Esophagus squamous epithelium (tissue), 5 donors: ENCODE measurements around the gene ZFC3H1. TPM values are rescaled to one million over a fixed set of nuclear protein-coding genes. Genes with fewer than 3 reads are reported as not detected.

Experiments used
- DNase-seq: peaks from one replicate; lab custom pipeline; 2025; lab: John Stamatoyannopoulos, UW
- H3K27ac ChIP-seq, 4 donors: fragments of 200-600 bp; sonication (generic); one replicate each; pipeline ENCODE4 v1.5.1; 2016 to 2019; ENCODE audit warnings: mild to moderate bottlenecking in 1 of 4
- H3K27me3 ChIP-seq, 4 donors: fragments of 200-600 bp; sonication (generic); 1 replicate in 3 of 4; 2 replicates in 1 of 4; pipeline versions ENCODE4 v1.5.1 to v1.6.0; 2017 to 2021; ENCODE audit warnings: antibody characterized with exemption in 1 of 4
- H3K36me3 ChIP-seq, 3 donors: fragments of 200-600 bp; sonication (generic); one replicate each; pipeline ENCODE4 v1.5.1; 2016 to 2019
- H3K4me1 ChIP-seq, 3 donors: fragments of 200-600 bp; sonication (generic); one replicate each; pipeline ENCODE4 v1.5.1; 2017 to 2019
- H3K4me3 ChIP-seq, 4 donors: fragments of 200-600 bp; sonication (generic); 1 replicate in 3 of 4; 2 replicates in 1 of 4; pipeline ENCODE4 v1.5.1; 2016 to 2019; ENCODE audit warnings: mild to moderate bottlenecking in 2 of 4, moderate library complexity in 1 of 4
- H3K9me3 ChIP-seq, 3 donors: fragments of 200-600 bp; sonication (generic); one replicate each; pipeline ENCODE4 v1.5.1; 2016 to 2019
- POLR2A ChIP-seq, 4 donors: fragments of 450-650 bp; IDR thresholded peaks; one replicate each; pipeline ENCODE4 v1.6.1; 2017; ENCODE audit warnings: antibody characterized with exemption in 4 of 4, mild to moderate bottlenecking in 4 of 4, moderate library complexity in 3 of 4
- WGBS, 2 donors: methylation state at CpG; one replicate each; pipeline ENCODE4 v1.1.5; 2018; 5-methylcytosine and 5-hydroxymethylcytosine counted together
- intact Hi-C: fragments of 100-400 bp; cut with DNase I; formaldehyde crosslinking; loops from one replicate; pipeline ENCODE4 v1.15.0; 2022
- total RNA-seq, 4 donors: library from RNA; depleted of rRNA; stranded (reverse); fragments of >200 nt; gene quantifications; one replicate each; pipeline ENCODE4 v1.1.0, GENCODE V29; 2016
- TF ChIP-seq, protein P1 (sequence below), 6 experiments: fragments of 450-650 bp in 4 of 6; fragments of 200-600 bp in 2 of 6; sonication (generic) in 2 of 6; IDR thresholded peaks; one replicate each; pipeline ENCODE4 v1.5.1; 2016 to 2019; ENCODE audit warnings: antibody characterized with exemption in 6 of 6, mild to moderate bottlenecking in 4 of 6, moderate library complexity in 4 of 6
- donor health status: DM: yes; HTN: yes; CAD: no.

ZFC3H1 gene
- total RNA-seq, 4 donors from 2014 or later: 17.7 to 60.8 (median 52.2) TPM

DNA sequence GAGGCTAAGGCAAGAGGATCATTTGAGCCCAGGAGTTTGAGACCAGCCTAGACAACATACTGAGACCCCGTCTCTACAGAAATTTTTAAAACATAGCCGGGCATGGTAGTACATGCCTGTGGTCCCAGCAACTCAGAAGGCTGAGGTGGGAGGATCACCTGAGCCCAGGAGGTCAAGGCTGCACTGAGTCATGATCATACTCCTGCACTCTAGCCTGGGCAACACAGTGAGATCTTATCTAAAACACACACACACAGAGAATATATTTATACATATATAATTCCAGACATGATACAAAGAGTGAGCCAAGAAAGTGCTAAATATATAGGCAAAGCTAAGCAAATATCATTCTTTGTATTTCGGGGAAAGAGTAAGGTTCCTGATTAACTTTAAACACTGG is 9.4 kb downstream of the ZFC3H1 start:
- no peaks in the 10 kb centered on the region for H3K27me3 ChIP-seq
- H3K27ac ChIP-seq: no peak overlapping the region
- H3K36me3 ChIP-seq: peaks cover 0 to 78% (median 8%) of the 10 kb centered on the region in 3 donors
- H3K4me3 ChIP-seq: no peak overlapping the region
- H3K9me3 ChIP-seq: no peaks in the 10 kb centered on the region
- intact Hi-C loops: no loop called here
- TF ChIP-seq POLR2A (IDR thresholded peaks at IDR 0.05): no peak
- TF ChIP-seq, protein P1, sequence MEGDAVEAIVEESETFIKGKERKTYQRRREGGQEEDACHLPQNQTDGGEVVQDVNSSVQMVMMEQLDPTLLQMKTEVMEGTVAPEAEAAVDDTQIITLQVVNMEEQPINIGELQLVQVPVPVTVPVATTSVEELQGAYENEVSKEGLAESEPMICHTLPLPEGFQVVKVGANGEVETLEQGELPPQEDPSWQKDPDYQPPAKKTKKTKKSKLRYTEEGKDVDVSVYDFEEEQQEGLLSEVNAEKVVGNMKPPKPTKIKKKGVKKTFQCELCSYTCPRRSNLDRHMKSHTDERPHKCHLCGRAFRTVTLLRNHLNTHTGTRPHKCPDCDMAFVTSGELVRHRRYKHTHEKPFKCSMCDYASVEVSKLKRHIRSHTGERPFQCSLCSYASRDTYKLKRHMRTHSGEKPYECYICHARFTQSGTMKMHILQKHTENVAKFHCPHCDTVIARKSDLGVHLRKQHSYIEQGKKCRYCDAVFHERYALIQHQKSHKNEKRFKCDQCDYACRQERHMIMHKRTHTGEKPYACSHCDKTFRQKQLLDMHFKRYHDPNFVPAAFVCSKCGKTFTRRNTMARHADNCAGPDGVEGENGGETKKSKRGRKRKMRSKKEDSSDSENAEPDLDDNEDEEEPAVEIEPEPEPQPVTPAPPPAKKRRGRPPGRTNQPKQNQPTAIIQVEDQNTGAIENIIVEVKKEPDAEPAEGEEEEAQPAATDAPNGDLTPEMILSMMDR (IDR thresholded peaks at IDR 0.05): no peak
- DNase-seq: no peak
- peaks cover 0 to 66% (median 0%) of the 10 kb centered on the region in 3 donors for H3K4me1 ChIP-seq
- 64 to 92% methylated on average over 3 of the region's 3 CpGs for WGBS, 2 donors

DNA sequence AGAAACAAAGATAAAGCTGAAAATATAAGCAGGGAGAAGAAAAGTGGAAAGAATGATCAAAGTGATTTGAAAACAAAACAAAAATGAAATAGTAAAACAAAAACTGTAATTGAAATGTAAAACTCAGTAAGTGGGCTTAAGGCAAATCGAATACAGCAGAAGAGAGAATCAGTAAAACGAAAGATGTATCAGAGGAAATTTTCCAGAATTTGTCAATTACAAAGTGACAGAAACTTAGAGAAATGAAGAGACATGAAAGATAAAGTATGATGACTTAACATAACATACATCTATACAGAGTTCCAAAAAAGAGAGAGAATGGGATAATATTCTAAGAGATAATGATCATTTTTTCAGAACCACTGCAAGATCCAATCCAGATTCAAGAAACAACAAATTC is 10.5 kb downstream of the ZFC3H1 start:
- DNase-seq: no peak
- H3K9me3 ChIP-seq: no peaks in the 10 kb centered on the region
- intact Hi-C loops: no loop called here
- TF ChIP-seq, protein P1 (IDR thresholded peaks at IDR 0.05): no peak
- peaks cover 1 to 76% (median 3%) of the 10 kb centered on the region in 3 donors for H3K4me1 ChIP-seq
- H3K27ac ChIP-seq: no peak overlapping the region
- no peaks in the 10 kb centered on the region for H3K27me3 ChIP-seq
- H3K36me3 ChIP-seq: peaks cover 0 to 67% (median 8%) of the 10 kb centered on the region in 3 donors
- no peak overlapping the region for H3K4me3 ChIP-seq
- WGBS, 2 donors: 94 to 95% methylated on average over 2 of the region's 2 CpGs

DNA sequence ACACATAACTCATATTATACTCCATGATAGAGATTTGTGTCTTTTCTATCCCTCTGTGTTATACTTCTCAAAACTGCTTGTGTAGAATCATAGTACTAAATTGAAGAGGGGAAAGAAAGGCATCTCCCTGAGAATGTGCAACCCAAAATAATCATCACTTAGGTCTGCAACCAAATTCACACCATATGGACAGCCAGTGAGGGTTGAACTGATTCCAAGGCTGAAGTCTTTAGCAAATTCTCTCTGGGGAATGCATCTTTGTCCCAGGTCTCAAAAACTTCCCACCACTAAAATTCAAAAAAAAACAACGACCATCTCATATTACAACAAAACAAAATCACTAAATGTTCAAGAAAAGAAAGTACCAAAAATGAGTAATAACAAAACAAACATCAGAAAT is 11.0 kb downstream of the ZFC3H1 start:
- H3K9me3 ChIP-seq: no peaks in the 10 kb centered on the region
- no peak overlapping the region for H3K27ac ChIP-seq
- H3K27me3 ChIP-seq: no peaks in the 10 kb centered on the region
- H3K36me3 ChIP-seq: peaks cover 0 to 65% (median 8%) of the 10 kb centered on the region in 3 donors
- TF ChIP-seq, protein P1 (IDR thresholded peaks at IDR 0.05): no peak
- no peak for TF ChIP-seq POLR2A (IDR thresholded peaks at IDR 0.05)
- intact Hi-C loops: no loop called here
- H3K4me3 ChIP-seq: no peak overlapping the region
- WGBS, 2 donors: 71 to 89% methylated on average over 1 of the region's 1 CpG
- DNase-seq: no peak
- peaks cover 6 to 80% (median 6%) of the 10 kb centered on the region in 3 donors for H3K4me1 ChIP-seq

DNA sequence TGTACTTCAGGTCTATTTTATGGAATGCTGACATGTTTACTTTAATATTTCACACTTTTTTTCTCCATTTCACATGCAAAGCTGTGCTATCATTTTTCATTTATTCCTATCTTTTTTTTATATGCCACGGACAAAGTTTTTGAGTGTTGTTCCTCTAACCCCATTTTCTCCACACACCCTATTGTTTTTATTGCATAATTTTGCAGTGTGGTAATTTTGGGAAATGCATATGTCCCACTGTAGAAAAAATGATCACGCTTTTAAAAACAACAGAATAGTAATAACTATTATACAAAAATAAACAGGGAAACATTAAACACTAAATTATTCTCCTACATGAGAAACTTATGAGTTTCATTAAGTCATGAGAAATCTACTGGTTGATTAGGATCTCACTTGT is 14.2 kb downstream of the ZFC3H1 start:
- intact Hi-C loops: no loop called here
- DNase-seq: no peak
- Histone ChIP-seq H3K27ac (peak overlapping the region in 1 of 4 donors; percentile 18), H3K36me3 (peaks cover 0 to 82% (median 18%) of the 10 kb centered on the region in 3 donors), H3K4me3 (no peak overlapping the region), H3K9me3 (no peaks in the 10 kb centered on the region), H3K27me3 (no peaks in the 10 kb centered on the region), H3K4me1 (peaks cover 6 to 69% (median 6%) of the 10 kb centered on the region in 3 donors)
- no peak for TF ChIP-seq POLR2A (IDR thresholded peaks at IDR 0.05)
- TF ChIP-seq, protein P1 (IDR thresholded peaks at IDR 0.05): no peak
- WGBS, 2 donors: 72 to 79% methylated on average over 2 of the region's 2 CpGs

DNA sequence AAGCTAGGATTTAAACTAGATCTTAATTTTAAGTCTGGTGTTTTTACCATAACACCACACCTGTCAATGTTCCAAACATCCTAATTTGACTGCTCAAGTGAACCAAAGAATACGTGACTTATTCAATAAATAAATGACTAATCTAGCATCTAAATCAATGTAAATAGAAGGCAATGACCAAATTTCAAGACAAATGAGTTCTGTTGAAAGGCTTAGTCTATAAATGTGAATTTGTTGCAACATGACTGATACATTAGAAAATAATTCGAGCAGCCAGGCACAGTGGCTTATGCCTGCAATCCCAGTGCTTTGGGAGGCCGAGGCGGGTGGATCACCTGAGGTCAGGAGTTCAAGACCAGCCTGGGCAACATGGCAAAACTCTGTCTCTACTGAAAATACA is 15.1 kb downstream of the ZFC3H1 start:
- Histone ChIP-seq H3K36me3 (peaks cover 0 to 82% (median 14%) of the 10 kb centered on the region in 3 donors), H3K4me1 (peaks cover 6 to 69% (median 6%) of the 10 kb centered on the region in 3 donors), H3K4me3 (no peak overlapping the region), H3K9me3 (no peaks in the 10 kb centered on the region), H3K27me3 (no peaks in the 10 kb centered on the region), H3K27ac (peak overlapping the region in 2 of 4 donors; percentile 12 to 26)
- 44 to 45% methylated on average over 2 to 4 of the region's 4 CpGs for WGBS, 2 donors
- DNase-seq: no peak
- no peak for TF ChIP-seq POLR2A (IDR thresholded peaks at IDR 0.05)
- intact Hi-C loops: no loop called here

DNA sequence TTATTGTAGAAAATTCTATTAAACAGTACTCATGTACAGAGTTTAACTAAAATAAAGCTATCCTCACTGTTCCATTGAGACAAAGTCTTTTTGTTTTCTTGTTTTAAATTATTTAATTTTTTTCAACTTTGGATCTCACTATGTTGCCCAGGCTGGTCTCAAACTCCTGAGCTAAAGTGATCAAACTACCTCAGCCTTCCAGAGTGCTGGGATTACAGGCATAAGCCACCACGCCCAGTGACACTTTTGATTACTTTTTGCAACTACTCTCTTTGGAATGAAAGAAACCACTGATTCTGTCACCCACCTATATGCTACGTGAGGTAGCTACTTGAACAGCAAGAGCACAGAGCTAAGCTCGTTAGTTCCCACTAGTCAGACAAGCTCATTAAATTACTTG is 17.1 kb downstream of the ZFC3H1 start:
- no peak for DNase-seq
- Histone ChIP-seq H3K4me1 (peaks cover 6 to 59% (median 6%) of the 10 kb centered on the region in 3 donors), H3K36me3 (peaks cover 3 to 83% (median 19%) of the 10 kb centered on the region in 3 donors), H3K9me3 (no peaks in the 10 kb centered on the region), H3K27me3 (no peaks in the 10 kb centered on the region), H3K4me3 (no peak overlapping the region), H3K27ac (peak overlapping the region in 1 of 4 donors; percentile 15)
- TF ChIP-seq, protein P1 (IDR thresholded peaks at IDR 0.05): no peak
- no peak for TF ChIP-seq POLR2A (IDR thresholded peaks at IDR 0.05)
- WGBS, 2 donors: 76 to 81% methylated on average over 3 of the region's 3 CpGs
- intact Hi-C loops: no loop called here
